Osteoblast (primary cell): ENCODE results near the gene TXNDC17. TPM values are rescaled to one million over a fixed set of nuclear protein-coding genes. Genes with fewer than 3 reads are reported as not detected.

ENCODE experiments used
- DNase-seq: peaks from one replicate; pipeline ENCODE4 v3.0.0; 2011; ENCODE audit warnings: low spot score, mixed read lengths; ENCODE audit not compliant: insufficient read length; ENCODE audit errors: missing footprints
- H2AFZ ChIP-seq: 2 replicates; pipeline ENCODE4 v1.6.0; 2011; ENCODE audit warnings: mild to moderate bottlenecking, low read length
- H3K27ac ChIP-seq: 2 replicates; pipeline ENCODE4 v1.5.1; 2011; ENCODE audit warnings: mild to moderate bottlenecking, low read depth, low read length, moderate library complexity
- H3K27me3 ChIP-seq: 2 replicates; pipeline ENCODE4 v1.6.0; 2012; ENCODE audit warnings: mild to moderate bottlenecking, control low read depth, inconsistent platforms, low read length, moderate library complexity; ENCODE audit not compliant: insufficient read depth
- H3K36me3 ChIP-seq: 2 replicates; pipeline ENCODE4 v1.5.1; 2011; ENCODE audit warnings: mild to moderate bottlenecking, low read length, control low read depth, moderate library complexity; ENCODE audit not compliant: insufficient read depth
- H3K4me1 ChIP-seq: 2 replicates; pipeline ENCODE4 v1.5.1; 2011; ENCODE audit warnings: mild to moderate bottlenecking, low read length, control low read depth, moderate library complexity; ENCODE audit not compliant: insufficient read depth
- H3K4me2 ChIP-seq: 2 replicates; pipeline ENCODE4 v1.6.0; 2011; ENCODE audit warnings: mild to moderate bottlenecking, low read length; ENCODE audit not compliant: insufficient read depth
- H3K4me3 ChIP-seq: fragments of 200-600 bp; sonication (generic); 3 replicates; pipeline ENCODE4 v1.5.1; 2012; ENCODE audit warnings: mild to moderate bottlenecking, low read length, inconsistent platforms; ENCODE audit not compliant: insufficient read depth
- H3K79me2 ChIP-seq: 2 replicates; pipeline ENCODE4 v1.6.0; 2012; ENCODE audit warnings: mild to moderate bottlenecking, low read length, control low read depth, inconsistent platforms; ENCODE audit not compliant: insufficient read depth
- H3K9me3 ChIP-seq: 2 replicates; pipeline ENCODE4 v1.5.1; 2011; ENCODE audit warnings: low read depth, low read length, control low read depth
- H4K20me1 ChIP-seq: 2 replicates; pipeline ENCODE4 v1.6.0; 2012; ENCODE audit warnings: mild to moderate bottlenecking, low read length, control low read depth; ENCODE audit not compliant: insufficient read depth
- total RNA-seq: library from RNA; depleted of rRNA; stranded (reverse); fragments of >200 nt; gene quantifications from 2 replicates; pipeline ENCODE4 v1.2.3, GENCODE V29; 2012
- TF ChIP-seq, protein P1 (sequence below): IDR thresholded peaks from 2 replicates; pipeline ENCODE4 v1.5.1; 2011; ENCODE audit warnings: mild to moderate bottlenecking, low read depth, low read length, moderate library complexity; ENCODE audit errors: extremely low read depth

The TXNDC17 gene
- total RNA-seq, 1 donor = 70.6 TPM

DNA sequence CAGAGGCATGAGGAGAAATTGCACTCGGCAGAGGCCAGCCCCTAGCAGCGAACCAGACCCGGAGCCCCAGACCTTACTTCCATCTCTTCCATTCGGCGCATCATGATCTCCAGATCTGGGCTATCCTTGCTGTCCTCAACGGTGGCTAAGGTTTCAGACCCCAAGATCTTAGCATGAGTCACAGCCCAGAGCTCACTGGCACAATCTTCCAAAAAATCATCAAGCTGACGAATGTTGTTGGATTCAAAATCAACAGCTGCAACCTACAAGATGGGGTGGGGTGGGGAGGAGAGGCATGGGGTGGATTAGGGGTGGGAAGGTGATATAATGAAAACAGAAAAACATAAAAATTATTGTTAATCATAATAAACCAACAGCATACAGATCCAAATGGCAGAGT lies 44.8 kb upstream of the TXNDC17 start:
- no peaks in the 10 kb centered on the region for H3K9me3 ChIP-seq
- H3K4me2 ChIP-seq = no peak overlapping the region
- no peak for DNase-seq
- peaks cover 3% of the 10 kb centered on the region for H4K20me1 ChIP-seq
- peaks cover 9% of the 10 kb centered on the region for H3K4me1 ChIP-seq
- H3K79me2 ChIP-seq = peaks cover under 1% of the 10 kb centered on the region
- H3K4me3 ChIP-seq = no peak overlapping the region
- no peak overlapping the region for H3K27ac ChIP-seq
- H3K27me3 ChIP-seq = no peaks in the 10 kb centered on the region
- TF ChIP-seq, protein P1, sequence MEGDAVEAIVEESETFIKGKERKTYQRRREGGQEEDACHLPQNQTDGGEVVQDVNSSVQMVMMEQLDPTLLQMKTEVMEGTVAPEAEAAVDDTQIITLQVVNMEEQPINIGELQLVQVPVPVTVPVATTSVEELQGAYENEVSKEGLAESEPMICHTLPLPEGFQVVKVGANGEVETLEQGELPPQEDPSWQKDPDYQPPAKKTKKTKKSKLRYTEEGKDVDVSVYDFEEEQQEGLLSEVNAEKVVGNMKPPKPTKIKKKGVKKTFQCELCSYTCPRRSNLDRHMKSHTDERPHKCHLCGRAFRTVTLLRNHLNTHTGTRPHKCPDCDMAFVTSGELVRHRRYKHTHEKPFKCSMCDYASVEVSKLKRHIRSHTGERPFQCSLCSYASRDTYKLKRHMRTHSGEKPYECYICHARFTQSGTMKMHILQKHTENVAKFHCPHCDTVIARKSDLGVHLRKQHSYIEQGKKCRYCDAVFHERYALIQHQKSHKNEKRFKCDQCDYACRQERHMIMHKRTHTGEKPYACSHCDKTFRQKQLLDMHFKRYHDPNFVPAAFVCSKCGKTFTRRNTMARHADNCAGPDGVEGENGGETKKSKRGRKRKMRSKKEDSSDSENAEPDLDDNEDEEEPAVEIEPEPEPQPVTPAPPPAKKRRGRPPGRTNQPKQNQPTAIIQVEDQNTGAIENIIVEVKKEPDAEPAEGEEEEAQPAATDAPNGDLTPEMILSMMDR = no peak
- no peak overlapping the region for H2AFZ ChIP-seq
- H3K36me3 ChIP-seq = peaks cover 50% of the 10 kb centered on the region

DNA sequence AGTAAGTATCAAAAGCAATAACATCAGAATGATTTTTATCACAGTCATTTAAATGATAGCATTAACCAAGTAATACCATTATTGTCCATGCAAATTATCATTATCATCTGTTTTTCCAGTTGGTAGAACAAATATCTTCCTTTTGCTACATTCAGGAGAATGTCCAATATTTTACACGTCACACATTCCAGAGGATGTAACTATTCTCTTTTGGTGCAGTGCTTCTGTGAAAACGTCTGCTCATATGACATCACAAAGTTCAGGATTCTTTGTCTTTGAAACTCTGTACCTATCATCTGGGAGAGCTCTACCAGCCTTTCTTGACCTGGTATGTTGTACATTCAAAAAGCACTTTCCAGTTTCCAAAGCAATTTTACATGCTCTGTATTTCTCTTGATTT lies 44.3 kb upstream of the TXNDC17 start:
- no peak overlapping the region for H2AFZ ChIP-seq
- DNase-seq = no peak
- H3K4me1 ChIP-seq = peaks cover 4% of the 10 kb centered on the region
- peaks cover 3% of the 10 kb centered on the region for H3K79me2 ChIP-seq
- H3K4me2 ChIP-seq = no peak overlapping the region
- peaks cover 50% of the 10 kb centered on the region for H3K36me3 ChIP-seq
- no peak overlapping the region for H3K27ac ChIP-seq
- H3K9me3 ChIP-seq = no peaks in the 10 kb centered on the region
- H3K4me3 ChIP-seq = no peak overlapping the region
- H4K20me1 ChIP-seq = peaks cover 7% of the 10 kb centered on the region
- TF ChIP-seq, protein P1 = no peak
- H3K27me3 ChIP-seq = no peaks in the 10 kb centered on the region

DNA sequence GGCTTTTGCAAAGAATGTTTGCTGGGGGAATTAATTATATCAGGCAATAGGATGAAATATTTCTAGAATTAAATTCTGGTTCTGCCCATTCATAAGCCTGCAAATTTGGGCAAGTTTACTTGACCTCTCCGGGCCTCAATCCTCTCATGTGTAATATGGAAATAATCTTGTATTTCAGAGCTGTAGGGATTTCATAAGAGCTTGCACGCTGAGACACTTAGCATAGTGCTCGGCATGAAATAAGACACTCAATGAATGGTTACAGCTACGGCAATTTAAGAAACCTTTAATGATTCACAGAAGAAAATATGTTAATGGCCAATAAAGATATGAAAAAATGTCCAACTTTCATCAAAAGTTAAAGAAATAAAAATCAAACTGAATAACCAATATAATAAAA lies 43.9 kb upstream of the TXNDC17 start:
- DNase-seq = no peak
- TF ChIP-seq, protein P1 = no peak
- Histone ChIP-seq H2AFZ (no peak overlapping the region), H3K9me3 (no peaks in the 10 kb centered on the region), H3K27me3 (no peaks in the 10 kb centered on the region), H3K36me3 (peaks cover 52% of the 10 kb centered on the region), H3K4me3 (no peak overlapping the region), H4K20me1 (peaks cover 7% of the 10 kb centered on the region), H3K4me2 (no peak overlapping the region), H3K4me1 (peaks cover under 1% of the 10 kb centered on the region), H3K27ac (no peak overlapping the region), H3K79me2 (peaks cover 3% of the 10 kb centered on the region)

DNA sequence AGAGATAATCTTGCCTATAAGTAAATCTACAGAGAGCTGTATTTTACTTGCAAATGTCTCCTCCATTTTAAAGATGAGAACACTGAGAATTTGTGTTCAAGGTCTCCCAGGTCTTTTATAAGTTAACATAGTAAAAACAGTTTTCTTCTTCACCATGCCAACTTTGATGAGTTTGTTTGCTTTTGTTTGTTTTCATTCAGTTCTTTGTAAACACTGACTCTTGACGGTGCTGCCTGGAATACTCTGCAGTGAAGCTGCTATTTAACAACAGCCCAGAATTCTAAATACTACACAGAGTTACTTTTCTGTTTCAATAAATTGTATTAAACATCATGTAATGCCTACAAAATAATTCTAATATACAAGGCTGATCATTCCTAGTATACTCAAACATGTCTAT lies 43.1 kb upstream of the TXNDC17 start:
- no peak overlapping the region for H3K4me3 ChIP-seq
- no peak overlapping the region for H3K4me2 ChIP-seq
- H3K9me3 ChIP-seq = no peaks in the 10 kb centered on the region
- H3K36me3 ChIP-seq = peaks cover 58% of the 10 kb centered on the region
- H3K27me3 ChIP-seq = no peaks in the 10 kb centered on the region
- peaks cover 6% of the 10 kb centered on the region for H3K79me2 ChIP-seq
- no peaks in the 10 kb centered on the region for H3K4me1 ChIP-seq
- no peak overlapping the region for H2AFZ ChIP-seq
- TF ChIP-seq, protein P1 = no peak
- DNase-seq = no peak
- H4K20me1 ChIP-seq = peaks cover 7% of the 10 kb centered on the region
- no peak overlapping the region for H3K27ac ChIP-seq
